ENCODE data around the gene ATF6.
"Not testable (repeated sequence)": the region's sequence is repeated elsewhere in the genome, so short reads cannot be mapped to it uniquely, and the experiment has no call there.

DNA sequence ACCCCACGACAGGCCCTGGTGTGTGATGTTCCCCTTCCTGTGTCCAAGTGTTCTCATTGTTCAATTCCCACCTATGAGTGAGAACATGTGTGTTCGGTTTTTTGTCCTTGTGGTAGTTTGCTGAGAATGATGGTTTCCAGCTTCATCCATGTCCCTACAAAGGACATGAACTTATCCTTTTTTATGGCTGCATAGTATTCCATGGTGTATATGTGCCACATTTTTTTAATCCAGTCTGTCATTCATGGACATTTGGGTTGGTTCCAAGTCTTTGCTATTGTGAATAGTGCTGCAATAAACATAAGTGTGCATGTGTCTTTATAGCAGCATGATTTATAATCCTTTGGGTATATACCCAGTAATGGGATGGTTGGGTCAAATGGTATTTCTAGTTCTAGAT, 43.1 kb downstream of the ATF6 start:
- TF ChIP-seq, protein P1, sequence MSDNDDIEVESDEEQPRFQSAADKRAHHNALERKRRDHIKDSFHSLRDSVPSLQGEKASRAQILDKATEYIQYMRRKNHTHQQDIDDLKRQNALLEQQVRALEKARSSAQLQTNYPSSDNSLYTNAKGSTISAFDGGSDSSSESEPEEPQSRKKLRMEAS (IDR thresholded peaks at IDR 0.05; ENCODE audit: low read depth, low read length), result not testable (repeated sequence)
- TF ChIP-seq, protein P2, sequence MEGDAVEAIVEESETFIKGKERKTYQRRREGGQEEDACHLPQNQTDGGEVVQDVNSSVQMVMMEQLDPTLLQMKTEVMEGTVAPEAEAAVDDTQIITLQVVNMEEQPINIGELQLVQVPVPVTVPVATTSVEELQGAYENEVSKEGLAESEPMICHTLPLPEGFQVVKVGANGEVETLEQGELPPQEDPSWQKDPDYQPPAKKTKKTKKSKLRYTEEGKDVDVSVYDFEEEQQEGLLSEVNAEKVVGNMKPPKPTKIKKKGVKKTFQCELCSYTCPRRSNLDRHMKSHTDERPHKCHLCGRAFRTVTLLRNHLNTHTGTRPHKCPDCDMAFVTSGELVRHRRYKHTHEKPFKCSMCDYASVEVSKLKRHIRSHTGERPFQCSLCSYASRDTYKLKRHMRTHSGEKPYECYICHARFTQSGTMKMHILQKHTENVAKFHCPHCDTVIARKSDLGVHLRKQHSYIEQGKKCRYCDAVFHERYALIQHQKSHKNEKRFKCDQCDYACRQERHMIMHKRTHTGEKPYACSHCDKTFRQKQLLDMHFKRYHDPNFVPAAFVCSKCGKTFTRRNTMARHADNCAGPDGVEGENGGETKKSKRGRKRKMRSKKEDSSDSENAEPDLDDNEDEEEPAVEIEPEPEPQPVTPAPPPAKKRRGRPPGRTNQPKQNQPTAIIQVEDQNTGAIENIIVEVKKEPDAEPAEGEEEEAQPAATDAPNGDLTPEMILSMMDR (IDR thresholded peaks at IDR 0.05; ENCODE audit: low read depth, low read length), result not testable (repeated sequence)
- not testable (repeated sequence) for TF ChIP-seq POLR2A (IDR thresholded peaks at IDR 0.05; ENCODE audit: extremely low read depth, insufficient read length); MYC (IDR thresholded peaks at IDR 0.05; ENCODE audit: low read depth, low read length)

All from NB4 (cell line).